Activated T-cell treated with anti-CD3 and anti-CD28 coated beads for 48 hours (primary cell): ENCODE data around the gene ACOT13.
"Not testable (repeated sequence)": the region's sequence is repeated elsewhere in the genome, so short reads cannot be mapped to it uniquely, and the experiment has no call there.

Experiments
- DNase-seq: peaks from one replicate; pipeline ENCODE4 v3.0.0-alpha.2; 2020; ENCODE audit warnings: low read depth

The ACOT13 gene

DNA sequence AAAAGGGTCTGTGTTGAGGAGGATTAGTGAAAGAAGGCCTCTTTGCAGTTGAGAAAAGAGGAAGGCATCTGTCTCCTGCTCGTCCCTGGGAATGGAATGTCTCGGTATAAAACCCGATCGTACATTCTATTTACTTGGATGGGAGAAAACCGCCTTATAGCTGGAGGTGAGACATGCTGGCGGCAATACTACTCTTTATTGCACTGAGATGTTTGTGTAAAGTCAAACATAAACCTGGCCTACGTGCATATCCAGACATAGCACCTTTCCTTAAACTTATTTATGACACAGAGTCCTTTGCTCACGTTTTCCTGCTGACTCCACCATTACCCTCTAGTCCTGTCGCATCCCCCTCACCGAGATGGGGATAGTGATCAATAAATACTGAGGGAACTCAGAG lies 4.6 kb upstream of the ACOT13 start:
- DNase-seq = no peak

DNA sequence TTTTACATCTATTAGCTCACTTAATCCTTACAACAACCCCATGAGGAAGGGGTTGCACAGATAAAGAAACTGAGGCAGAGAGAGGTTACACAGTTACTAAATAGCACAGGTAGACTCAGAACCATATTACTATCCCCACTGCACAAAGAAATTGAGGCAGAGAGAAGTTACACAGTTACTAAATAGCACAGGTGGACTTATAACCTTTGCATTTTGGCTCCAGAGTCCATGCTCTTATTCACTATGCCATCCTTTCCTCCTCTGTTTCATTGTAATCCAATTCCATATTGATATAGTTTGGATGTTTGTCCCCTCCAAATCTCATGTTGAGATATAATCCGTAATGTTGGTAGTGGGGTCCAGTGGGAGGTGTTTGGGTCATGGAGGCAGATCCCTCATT lies 3.7 kb upstream of the ACOT13 start:
- no peak for DNase-seq

DNA sequence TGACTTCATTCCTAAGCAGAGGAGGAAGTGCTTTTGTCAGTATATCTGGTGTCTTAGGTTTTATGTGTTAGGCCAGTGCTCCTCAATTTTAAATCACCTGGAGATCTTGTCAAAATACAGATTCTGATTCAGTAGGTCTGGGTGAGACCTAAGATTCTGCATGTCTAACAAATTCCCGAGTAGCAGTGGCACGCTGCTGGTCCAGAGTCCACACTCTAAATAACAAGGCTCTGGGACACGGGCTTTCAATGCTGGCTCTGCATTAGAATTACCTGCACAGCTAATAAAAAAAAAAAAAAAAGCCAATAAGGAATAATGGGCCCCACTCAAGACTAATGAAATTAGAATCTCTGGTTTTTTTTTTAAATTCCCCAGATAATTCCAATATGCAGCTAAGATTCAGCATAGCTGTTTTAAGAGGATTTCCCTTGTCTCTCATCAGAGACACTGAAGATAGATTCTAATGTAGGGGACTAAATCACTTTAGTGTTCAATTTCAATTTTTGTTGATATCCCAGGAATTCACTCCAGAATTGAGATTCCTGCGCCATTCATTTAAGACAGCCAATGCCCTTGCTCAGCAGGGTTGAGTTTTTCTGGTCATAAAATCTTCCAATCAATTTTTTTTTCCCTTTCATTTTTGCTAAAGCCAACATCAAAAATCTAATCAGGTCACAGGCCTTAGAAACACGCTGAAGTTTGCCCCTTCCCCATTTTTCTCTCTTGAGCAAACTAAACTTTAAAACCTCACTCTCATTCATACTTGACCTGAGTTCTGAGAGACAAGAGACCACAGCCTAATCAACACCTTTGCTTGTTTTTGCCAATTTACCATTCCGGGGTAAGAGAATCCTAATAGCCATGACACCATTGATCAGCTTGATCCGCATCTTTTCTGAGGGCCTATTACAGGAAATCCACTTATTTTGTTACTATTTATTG lies 2.6 kb upstream of the ACOT13 start:
- no peak for DNase-seq

DNA sequence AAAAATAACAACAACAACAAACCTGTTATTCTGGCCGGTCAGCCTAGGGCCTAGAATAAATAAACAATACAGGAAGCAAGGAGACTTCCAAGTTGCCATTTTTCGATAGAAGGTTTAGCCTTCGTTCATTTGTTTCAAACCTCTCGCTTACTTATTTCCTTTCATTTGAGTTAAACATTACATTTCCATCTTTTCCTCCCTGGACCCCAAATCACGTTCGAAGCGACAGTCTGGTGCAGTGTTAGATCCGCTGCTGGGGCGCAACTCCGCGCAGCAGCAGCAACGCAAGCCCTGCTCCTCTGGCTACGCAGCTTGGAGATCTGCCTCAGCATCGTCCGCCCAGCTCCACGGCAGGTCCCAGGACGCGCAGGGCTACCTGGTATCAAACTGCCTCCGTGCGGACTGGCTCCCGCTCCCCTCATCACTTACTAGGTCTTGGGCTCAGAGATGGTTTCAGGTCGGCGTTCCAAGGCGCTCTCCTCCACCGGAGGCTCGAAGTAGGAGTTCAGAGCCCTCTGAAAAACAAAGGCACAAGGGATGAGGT lies 708 bp upstream of the ACOT13 start:
- DNase-seq = peak; percentile 17

DNA sequence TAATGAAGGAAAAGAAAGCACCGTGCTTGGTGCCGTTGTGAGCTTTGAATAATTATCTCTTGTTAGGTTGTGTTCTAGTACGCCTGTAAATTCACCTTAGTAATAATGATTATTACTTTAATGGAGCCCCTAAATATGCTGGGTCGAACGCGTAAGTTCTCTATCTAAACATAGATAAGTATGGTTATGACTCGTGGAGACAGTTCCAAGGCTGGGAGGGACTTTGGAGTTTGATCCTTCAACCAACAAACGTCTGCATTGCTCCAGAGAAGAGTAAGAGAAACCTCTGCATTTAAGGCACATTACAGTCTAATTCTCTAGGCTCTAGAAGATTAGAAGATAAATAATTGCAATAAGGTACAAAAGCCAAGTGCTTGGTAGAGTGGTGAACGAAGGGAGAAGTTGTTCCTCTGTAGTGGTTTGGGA lies 514 bp downstream of the ACOT13 start:
- DNase-seq = no peak

DNA sequence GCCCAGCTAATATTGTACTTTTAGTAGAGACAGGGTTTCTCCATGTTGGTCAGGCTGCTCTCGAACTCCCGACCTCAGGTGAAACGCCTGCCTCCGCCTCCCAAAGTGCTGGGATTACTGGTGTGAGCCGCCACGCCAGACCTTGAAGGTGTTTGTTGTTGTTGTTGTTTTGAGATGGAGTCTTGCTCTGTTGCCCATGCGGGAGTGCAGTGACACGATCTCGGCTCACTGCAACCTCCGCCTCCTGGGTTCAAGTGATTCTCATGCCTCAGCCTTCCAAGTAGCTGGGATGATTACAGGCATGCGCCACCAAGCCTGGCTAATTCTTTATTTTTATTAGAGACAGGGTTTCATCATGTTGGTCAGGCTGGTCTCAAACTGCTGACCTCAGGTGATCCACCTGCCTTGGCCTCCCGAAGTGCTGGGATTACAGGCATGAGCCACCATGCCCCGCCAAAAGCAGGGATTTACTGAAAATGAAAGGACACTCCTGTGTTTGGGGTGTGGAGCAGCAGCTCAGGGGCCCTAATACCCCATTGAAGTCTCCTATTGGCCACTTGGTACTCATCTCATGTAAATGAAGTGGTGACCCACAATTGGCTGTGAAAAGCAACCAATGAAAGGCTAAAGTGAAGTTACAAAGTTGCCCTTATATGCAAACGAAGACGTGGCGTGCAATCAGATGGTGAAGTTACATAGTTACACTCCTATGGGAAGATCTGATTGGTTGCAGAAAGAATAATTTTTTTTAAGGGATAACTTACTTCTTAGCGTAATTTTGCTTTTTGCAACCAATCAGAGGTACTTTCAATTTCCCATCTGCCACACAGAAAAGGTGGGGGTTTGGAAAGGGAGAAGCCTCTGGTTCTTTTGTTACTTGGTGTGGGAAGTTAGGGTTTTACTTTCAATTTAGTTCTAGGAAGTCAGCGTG lies 1.5 kb downstream of the ACOT13 start:
- not testable (repeated sequence) for DNase-seq

DNA sequence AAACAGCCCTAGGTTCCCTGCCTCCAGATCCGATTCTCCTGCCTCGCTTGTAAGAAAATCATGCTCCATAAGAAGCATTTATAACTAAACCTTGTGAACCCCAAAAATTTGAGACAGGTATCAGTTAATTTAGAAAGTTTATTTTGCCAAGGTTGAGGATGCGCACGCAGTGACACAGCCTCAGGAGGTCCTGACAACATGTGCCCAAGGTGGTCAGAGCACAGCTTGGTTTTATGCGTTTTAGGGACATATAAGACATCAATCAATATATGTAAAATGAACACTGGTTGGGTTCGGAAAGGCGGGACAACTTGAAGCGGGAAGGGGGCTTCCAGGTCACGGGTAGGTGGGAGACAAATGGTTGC lies 2.1 kb downstream of the ACOT13 start:
- DNase-seq = no peak

DNA sequence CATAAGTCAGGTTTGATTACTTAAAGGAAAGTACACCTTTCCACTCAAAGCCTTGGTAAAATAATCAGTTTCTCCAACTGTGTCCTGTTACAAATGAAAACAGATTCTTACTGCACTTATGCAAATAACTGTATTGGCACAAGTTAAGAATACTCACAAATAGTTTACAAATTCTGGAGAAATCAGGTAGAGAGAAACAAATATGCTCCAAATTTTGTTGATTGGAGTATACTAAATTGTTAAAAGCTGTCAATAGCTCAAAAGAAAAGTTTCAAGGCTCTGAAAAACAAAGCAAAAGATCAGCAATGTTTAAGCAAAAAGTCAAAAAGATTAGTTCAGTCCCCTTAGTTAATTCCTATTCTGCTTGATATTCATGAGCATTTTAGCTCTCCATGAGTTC lies 3.6 kb downstream of the ACOT13 start:
- not testable (repeated sequence) for DNase-seq

DNA sequence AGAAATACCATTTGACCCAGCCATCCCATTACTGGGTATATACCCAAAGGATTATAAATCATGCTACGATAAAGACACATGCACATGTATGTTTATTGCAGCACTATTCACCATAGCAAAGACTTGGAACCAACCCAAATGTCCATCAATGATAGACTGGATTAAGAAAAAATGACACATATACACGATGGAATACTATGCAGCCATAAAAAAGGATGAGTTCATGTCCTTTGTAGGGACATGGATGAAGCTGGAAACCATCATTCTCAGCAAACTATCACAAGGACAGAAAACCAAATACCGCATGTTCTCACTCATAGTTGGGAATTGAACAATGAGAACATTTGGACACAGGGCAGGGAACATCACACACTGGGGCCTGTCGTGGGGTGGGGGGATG lies 4.2 kb downstream of the ACOT13 start:
- not testable (repeated sequence) for DNase-seq

DNA sequence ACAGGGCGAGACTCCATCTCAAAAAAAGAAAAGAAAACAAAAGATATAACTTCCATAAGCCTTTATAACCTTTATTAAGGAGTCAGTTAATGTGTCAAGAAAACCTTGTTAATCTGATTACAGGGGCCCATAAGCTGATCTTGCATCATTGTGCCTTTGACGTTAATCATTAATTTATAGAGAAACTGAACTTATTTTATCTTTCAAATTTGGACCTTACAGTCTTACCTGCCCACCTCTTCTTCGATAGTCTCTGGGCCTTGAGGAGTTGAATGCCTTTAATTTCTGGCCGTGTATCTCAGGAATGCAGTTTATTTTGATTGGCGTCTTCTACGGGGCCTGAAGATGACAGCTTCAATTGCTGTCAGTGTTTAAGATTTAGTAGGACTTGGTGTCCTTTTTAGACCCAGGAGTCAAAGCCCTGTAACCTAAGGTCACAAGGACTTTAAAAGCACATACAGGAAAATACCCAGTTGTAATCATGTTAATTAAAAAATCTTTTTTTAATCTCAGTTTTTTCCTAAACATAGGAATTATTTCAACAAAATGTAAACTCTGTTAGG lies 5.8 kb downstream of the ACOT13 start:
- DNase-seq = no peak

DNA sequence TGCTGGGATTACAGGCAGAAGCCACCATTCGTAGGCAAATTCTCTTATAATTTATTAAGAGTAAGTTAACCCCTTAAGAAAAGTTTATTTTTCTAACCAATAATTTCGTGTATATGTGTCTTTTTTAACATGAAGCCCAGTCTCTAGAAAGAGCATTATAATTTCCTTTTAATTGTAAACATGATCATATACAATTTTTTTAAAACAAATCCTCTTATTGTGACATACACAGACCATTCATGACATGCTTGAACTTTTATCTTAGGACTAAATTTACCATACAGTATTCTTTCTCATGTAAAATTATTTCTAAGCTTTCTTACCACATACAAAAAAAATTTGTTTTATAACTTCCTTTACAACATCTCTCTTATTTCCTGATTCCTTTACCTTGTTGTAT lies 6.7 kb downstream of the ACOT13 start:
- no peak for DNase-seq

DNA sequence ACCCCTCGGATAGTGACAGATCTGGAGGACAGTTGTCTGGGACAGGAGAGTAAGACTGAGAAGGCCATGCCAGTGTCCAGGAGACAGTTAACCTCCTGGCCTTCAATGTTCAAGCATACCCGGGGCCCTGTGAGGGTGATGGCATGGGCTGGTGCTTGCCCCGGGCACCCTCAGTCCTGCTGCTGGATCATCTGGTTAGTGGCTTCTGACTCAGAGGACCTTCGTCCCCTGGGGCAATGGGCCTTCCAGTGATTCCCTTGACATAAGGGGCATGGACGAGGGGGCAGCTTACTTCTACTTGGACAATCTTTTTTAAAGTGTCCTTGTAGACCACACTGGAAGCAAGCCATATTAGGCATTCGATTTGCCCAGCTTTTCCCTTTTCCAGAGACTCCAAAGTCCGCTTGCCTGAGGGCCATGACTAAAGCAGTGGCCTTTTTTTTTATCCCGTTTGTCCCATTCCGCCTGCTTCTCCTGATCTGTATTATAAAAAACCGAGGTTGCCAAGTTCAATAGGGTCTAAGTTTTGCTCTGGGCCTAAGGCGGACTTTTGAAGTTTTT lies 12.0 kb downstream of the ACOT13 start:
- DNase-seq = not testable (repeated sequence)

DNA sequence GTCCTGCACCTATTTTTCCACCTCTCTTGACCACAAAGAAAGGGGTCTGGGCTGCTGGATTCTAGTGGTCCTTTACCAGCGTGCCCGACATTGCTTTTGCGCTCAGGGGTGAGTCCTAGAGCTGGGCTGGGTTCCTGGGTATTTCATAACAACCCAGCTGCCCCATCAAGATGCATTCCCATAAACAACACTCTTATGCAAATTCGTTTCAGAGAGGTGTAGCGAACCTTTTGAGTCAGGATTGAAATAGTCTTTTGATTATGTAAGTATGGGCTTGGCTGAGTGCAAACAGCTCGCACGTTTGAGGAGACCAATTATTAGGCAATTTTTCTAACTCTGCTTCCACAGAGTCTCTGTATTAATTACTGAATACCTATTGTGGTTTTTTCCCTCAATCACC lies 13.7 kb downstream of the ACOT13 start:
- DNase-seq = no peak

DNA sequence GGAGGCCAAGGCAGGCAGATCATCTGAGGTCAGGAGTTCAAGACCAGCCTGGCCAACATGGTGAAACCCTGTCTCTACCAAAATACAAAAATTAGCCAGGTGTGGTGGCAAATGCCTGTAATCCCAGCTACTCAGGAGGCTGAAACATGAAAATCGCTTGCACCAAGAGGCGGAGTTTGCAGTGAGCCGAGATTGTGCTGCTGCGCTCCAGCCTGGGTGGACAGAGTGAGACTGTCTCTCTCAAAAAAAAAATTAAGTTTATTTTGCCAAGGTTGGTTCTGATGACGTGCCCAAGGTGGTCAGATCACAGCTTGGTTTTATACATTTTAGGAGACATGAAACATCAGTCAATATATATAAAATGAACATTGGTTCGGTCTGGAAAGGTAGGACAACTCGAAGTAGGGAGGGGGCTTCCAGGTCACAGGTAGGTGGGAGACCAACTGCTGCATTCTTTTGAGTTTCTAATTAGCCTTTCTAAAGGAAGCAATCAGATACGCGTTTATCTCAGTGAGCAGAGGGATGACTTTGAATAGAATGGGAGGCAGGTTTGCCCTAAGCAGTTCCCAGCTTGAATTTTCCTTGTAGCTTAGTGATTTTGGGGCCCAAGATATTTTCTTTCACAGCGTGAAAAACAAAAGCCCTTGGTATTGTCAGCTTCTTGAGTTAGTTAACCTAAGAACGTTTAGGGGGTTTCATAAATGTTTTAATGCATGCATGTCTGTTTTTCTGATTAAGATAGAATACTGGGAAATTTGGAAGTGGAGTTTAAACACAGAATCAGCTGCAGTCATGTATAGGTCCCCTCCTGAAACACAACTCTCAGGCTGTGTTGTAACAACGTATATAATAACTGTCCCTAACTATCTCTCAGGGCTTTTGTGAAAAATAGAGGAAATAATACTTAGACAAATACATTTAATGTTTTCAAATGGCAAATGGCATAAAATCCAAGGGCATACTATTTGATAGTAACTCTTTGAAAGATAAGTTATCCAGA lies 16.7 kb downstream of the ACOT13 start:
- no peak for DNase-seq

DNA sequence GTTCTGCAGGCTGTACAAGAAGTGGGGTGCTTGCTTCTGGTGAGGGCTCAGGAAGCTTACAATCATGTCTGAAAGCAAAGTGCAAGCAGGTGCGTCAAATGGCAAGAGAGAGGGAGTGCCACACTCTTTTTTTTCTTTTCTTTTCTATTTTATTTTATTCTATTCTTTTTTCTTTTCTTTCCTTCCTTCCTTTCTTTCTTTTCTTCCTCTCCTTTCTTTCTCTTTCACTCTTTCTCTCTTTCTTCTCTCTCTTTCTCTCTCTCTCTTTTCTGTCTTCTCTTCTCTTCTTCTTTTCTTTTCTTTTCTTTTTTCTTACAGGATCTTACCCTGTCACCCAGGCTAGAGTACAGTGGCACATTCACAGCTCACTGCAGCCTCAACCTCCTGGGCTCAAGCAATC lies 19.5 kb downstream of the ACOT13 start:
- DNase-seq = no peak

DNA sequence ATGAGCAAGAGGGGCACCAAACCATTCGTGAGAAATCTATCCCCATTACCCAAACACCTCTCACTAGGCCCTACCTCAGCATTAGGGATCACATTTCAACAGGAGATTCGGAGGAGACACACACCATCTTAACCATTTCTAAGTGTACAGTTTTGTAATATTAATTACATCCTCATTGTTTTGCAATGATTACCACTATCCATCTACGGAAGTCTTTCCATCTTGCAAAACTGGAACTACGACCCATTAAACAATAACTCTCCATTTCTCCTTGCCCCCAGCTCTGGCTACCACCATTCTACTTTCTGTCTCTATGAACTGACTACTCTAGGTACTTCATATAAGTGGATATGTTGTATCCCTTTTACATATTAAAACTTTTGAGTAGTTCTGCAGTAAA lies 20.1 kb downstream of the ACOT13 start:
- DNase-seq = no peak

DNA sequence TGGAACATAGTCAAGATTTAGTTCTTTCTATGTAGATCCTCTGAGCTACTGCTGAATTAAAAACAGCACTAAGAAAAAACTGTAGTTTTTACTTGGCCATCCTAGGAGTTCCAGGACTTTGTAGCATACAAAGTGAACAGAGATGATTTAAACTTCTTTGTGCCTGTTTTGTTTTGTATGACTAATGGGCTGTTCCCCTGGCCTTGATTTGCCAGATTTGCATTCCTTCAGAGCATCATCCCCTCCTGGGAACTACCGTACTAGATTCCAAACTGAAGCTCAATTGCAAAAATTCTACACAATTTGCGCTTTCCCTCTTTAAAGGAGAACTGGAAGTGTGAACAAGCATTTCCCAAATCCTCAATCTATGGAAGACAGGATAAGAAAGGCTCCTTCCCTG lies 23.1 kb downstream of the ACOT13 start:
- DNase-seq = no peak

DNA sequence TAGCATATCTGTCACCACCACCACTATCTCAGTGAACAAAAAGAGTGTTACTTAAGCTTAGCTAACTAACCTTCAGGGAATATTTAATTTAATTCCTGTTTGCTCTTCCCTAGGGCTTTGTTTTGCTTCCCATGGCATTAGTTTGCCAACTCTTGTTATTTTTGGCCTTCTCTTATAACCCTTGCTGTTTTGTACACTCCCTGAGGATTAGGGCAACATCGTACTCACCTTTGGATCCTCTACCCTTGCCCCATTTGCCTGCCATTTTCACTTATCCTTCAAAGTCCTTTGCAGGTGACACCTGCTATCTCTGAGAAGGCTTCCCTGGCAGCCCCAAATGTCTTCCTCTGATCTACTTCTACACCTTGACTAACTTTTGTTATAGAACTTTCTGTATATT lies 23.7 kb downstream of the ACOT13 start:
- DNase-seq = no peak

DNA sequence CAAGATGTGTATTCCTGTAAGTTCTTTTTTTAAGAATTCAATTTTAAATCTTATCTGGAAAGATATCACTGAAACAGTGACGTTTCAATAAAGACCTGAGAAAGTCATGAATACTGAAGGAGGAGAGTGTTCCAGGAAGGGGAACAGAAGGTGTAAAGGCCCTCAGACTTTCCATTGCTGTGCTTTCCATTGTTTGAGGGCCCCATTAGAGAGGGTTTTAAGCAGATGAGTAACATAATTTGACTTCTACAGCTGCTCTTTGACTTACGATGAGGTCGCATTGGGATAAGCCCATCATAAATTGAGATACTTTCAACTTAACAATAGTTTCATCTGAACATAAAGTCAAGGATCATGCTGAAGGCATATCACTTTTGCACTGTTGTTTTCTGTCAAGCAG lies 24.7 kb downstream of the ACOT13 start:
- DNase-seq = no peak

DNA sequence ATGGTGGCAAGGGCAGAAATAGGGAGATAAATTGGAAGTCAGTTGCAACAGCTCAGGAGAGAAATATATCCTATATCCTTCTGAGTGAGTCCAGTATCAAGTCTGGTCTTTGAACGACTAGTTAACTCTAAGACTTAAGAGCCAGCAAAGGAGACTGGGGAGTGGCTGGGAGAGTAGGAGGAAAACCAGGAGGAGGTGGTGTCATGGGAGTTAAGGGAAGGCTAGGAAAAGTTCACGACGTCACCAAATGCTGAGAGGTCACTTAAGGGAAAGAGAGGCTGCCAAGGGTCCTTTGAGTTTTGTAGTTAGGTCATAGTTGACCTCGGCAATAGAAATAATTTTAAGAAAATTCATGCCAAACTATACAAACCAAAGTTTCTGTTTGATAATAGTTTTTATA lies 25.1 kb downstream of the ACOT13 start:
- DNase-seq = no peak

DNA sequence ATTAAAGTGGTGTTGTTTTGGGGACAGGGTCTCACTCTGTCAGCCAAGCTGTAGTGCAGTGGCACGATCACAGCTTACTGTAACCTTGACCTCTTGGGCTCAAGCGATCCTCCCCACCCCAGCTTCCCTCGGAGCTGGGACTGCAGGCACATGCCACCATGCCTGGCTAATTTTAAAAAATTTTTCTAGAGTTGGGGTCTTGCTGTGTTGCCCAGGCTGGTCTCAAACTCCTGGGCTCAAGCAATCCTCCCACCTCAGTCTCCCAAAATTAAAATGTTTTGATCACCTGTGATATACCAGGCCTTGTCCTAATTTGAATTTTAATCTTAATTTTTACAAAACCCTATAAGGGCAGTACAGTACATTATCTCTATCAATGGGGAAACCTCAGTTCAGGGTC lies 25.5 kb downstream of the ACOT13 start:
- no peak for DNase-seq
